A549 (cell line): ENCODE data around the gene MAPK1IP1L. TPM values are rescaled to one million over a fixed set of nuclear protein-coding genes. Genes with fewer than 3 reads are reported as not detected.

Experiments used
- CEBPB ChIP-seq, 2 experiments: fragments of >200 bp in 1 of 2; sonication (Bioruptor Twin) in 1 of 2; formaldehyde crosslinking in 1 of 2; IDR thresholded peaks; 2 replicates each; pipeline ENCODE4 v1.6.1; 2012 to 2016
- CHD4 ChIP-seq: fragments of 200-600 bp; sonication (generic); IDR thresholded peaks from 2 replicates; pipeline ENCODE4 v1.6.1; 2016; ENCODE audit warnings: antibody characterized with exemption, mild to moderate bottlenecking, borderline replicate concordance
- EHMT2 ChIP-seq: fragments of 200-600 bp; sonication (generic); IDR thresholded peaks from 2 replicates; pipeline ENCODE4 v1.6.1; 2016; ENCODE audit warnings: antibody characterized with exemption, low read depth, mild to moderate bottlenecking, moderate library complexity
- EP300 ChIP-seq, 2 experiments: fragments of >200 bp; sonication (Bioruptor Twin); formaldehyde crosslinking; IDR thresholded peaks; 2 replicates in 1 of 2; 3 replicates in 1 of 2; pipeline ENCODE4 v1.6.1; 2016 to 2017
- ESRRA ChIP-seq: fragments of 150-350 bp; IDR thresholded peaks from 2 replicates; pipeline ENCODE4 v1.6.1; 2014; ENCODE audit warnings: mild to moderate bottlenecking, low read length, borderline replicate concordance
- FOSB ChIP-seq: fragments of 250-450 bp; sonication (Bioruptor Pico); IDR thresholded peaks from 2 replicates; pipeline ENCODE4 v1.5.0; 2020; ENCODE audit warnings: mild to moderate bottlenecking, moderate library complexity
- FOSL2 ChIP-seq, 2 experiments: fragments of 450-650 bp in 1 of 2; fragments of >200 bp in 1 of 2; sonication (Bioruptor Twin) in 1 of 2; formaldehyde crosslinking; IDR thresholded peaks; 2 replicates each; pipeline versions ENCODE4 v1.5.0 to v1.6.1; 2016 to 2020; ENCODE audit warnings: mild to moderate bottlenecking in 1 of 2, moderate library complexity in 1 of 2
- HDAC2 ChIP-seq: fragments of 200-600 bp; sonication (generic); IDR thresholded peaks from 2 replicates; pipeline ENCODE4 v1.6.1; 2016
- HEYL ChIP-seq: fragments of 250-450 bp; sonication (Bioruptor Pico); IDR thresholded peaks from 2 replicates; pipeline ENCODE4 v1.8.0; 2021; ENCODE audit warnings: mild to moderate bottlenecking, moderate library complexity
- HOXB13 ChIP-seq: fragments of 250-450 bp; sonication (Bioruptor Pico); IDR thresholded peaks from 2 replicates; pipeline ENCODE4 v1.5.0; 2020; ENCODE audit warnings: low read depth, mild to moderate bottlenecking, moderate library complexity
- KDM1A ChIP-seq: fragments of 200-600 bp; sonication (generic); IDR thresholded peaks from 2 replicates; pipeline ENCODE4 v1.6.1; 2016; ENCODE audit warnings: low read depth, mild to moderate bottlenecking
- MAFK ChIP-seq: fragments of 450-650 bp; IDR thresholded peaks from 2 replicates; pipeline ENCODE4 v1.6.1; 2014; ENCODE audit not compliant: partially characterized antibody
- NFE2L2 ChIP-seq: fragments of 150-350 bp; conservative IDR thresholded peaks from 2 replicates; pipeline ENCODE4 v1.6.1; 2014; ENCODE audit warnings: low read length
- PHF8 ChIP-seq: fragments of 200-600 bp; sonication (generic); IDR thresholded peaks from 2 replicates; pipeline ENCODE4 v1.6.1; 2016; ENCODE audit warnings: low read depth, mild to moderate bottlenecking, antibody characterized with exemption, moderate library complexity, borderline replicate concordance
- POLR2A ChIP-seq: IDR thresholded peaks from 2 replicates; pipeline ENCODE4 v1.6.1; 2012; ENCODE audit warnings: mild to moderate bottlenecking, low read length
- RAD21 ChIP-seq, 2 experiments: fragments of >200 bp in 1 of 2; sonication (Bioruptor Twin) in 1 of 2; formaldehyde crosslinking in 1 of 2; IDR thresholded peaks in 1 of 2; conservative IDR thresholded peaks in 1 of 2; 2 replicates in 1 of 2; 3 replicates in 1 of 2; pipeline ENCODE4 v1.6.1; 2012 to 2018; ENCODE audit warnings: inconsistent platforms in 1 of 2
- RCOR1 ChIP-seq: fragments of 150-350 bp; IDR thresholded peaks from 2 replicates; pipeline ENCODE4 v1.6.1; 2014; ENCODE audit warnings: antibody characterized with exemption, low read length, low read depth
- polyA plus RNA-seq, 4 experiments: library from polyadenylated mRNA; depleted of rRNA in 3 of 4; stranded (reverse); fragments of >200 nt; fragmentation: RNase III in 1 of 4; extraction: RNeasy Plus Mini Kit Qiagen cat#74134 plus additional on column Dnase treatment in 1 of 4; gene quantifications; 2 replicates in 3 of 4; 3 replicates in 1 of 4; pipeline ENCODE4 v1.2.3, GENCODE V29; 2011 to 2017
- TF ChIP-seq, protein P1 (sequence below): IDR thresholded peaks from 2 replicates; pipeline ENCODE4 v1.6.1; 2012; ENCODE audit warnings: low read depth, borderline replicate concordance
- TF ChIP-seq, protein P2 (sequence below): IDR thresholded peaks from 2 replicates; pipeline ENCODE4 v1.6.1; 2012
- TF ChIP-seq, protein P3 (sequence below): IDR thresholded peaks from 2 replicates; pipeline ENCODE4 v1.6.1; 2012
- TF ChIP-seq, protein P4 (sequence below): fragments of >200 bp; sonication (Bioruptor Twin); formaldehyde crosslinking; IDR thresholded peaks from 3 replicates; pipeline ENCODE4 v1.5.1; 2016
- TF ChIP-seq, protein P5 (sequence below): fragments of 200-600 bp; sonication (generic); IDR thresholded peaks from 2 replicates; pipeline ENCODE4 v1.6.1; 2016; ENCODE audit warnings: antibody characterized with exemption, mild to moderate bottlenecking, moderate library complexity

Gene MAPK1IP1L
- polyA plus RNA-seq, 2 of the 4 experiments (the other 2 are of a cell fraction), result 42.9 to 72.3 TPM

DNA sequence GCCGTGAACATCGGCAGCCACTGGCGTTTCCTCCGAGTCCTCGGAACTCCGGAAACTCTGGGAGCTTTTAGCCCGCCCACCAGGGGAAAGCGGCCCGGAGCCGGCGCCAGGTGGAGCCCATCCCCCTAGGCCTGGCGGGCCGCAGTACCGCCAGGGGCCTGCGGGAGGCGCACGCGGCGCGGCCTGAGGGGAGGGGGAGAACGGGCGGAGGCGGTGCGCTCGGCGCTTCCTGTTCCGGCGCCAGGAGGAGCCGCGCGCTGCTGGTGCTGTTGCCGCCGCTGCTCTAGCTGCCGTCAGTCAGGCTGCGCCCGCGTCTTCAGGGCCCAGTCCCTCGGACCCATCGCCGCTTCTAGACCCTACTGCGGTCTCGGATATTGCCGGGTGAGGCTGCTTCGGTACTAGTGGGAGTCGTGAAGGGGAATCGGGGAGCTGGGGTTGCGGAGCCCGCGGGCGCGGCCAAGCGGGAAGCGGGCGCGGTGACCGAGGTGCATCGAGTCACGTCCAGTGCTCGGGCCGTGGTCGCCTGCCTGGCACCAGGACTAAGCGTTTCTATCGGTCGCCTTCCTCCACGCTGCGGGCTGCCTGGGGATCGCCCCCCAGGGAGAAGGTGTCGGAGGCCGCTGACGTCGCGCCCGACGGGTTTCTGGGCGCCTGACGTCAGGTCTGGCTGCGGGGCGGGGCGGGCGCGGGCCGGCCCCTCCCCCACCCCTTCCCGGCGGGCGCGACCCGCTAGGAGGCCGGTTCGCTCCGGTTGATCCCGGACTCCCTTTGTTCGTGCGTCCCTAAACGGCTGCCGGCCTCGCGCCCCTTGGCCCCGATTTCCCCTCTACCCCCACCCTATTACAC, at the start of gene MAPK1IP1L (continued):
- TF ChIP-seq RCOR1, result no peak
- TF ChIP-seq, protein P1, sequence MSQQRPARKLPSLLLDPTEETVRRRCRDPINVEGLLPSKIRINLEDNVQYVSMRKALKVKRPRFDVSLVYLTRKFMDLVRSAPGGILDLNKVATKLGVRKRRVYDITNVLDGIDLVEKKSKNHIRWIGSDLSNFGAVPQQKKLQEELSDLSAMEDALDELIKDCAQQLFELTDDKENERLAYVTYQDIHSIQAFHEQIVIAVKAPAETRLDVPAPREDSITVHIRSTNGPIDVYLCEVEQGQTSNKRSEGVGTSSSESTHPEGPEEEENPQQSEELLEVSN, result 0 out of 2 replicates have a peak, but pooled peaks have one; percentile 74
- TF ChIP-seq, protein P2, sequence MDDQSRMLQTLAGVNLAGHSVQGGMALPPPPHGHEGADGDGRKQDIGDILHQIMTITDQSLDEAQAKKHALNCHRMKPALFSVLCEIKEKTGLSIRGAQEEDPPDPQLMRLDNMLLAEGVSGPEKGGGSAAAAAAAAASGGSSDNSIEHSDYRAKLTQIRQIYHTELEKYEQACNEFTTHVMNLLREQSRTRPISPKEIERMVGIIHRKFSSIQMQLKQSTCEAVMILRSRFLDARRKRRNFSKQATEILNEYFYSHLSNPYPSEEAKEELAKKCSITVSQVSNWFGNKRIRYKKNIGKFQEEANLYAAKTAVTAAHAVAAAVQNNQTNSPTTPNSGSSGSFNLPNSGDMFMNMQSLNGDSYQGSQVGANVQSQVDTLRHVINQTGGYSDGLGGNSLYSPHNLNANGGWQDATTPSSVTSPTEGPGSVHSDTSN, result 0 out of 2 replicates have a peak, but pooled peaks have one; percentile 27
- no peak for TF ChIP-seq EHMT2
- no peak for TF ChIP-seq FOSL2 (IDR thresholded peaks at IDR 0.05)
- TF ChIP-seq FOSL2 (CRISPR knock-in tag; IDR thresholded peaks at IDR 0.05), result no peak
- no peak; the same call in 1 of the 2 replicates for TF ChIP-seq ESRRA
- peak; percentile 96 for TF ChIP-seq PHF8
- no peak for TF ChIP-seq HEYL (CRISPR knock-in tag)
- no peak for TF ChIP-seq CEBPB (IDR thresholded peaks at IDR 0.05)
- TF ChIP-seq HDAC2, result no peak
- TF ChIP-seq MAFK, result no peak
- TF ChIP-seq NFE2L2, result no peak
- TF ChIP-seq, protein P3, sequence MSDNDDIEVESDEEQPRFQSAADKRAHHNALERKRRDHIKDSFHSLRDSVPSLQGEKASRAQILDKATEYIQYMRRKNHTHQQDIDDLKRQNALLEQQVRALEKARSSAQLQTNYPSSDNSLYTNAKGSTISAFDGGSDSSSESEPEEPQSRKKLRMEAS, result peak; percentile 88
- no peak for TF ChIP-seq FOSB (CRISPR knock-in tag)
- peak; percentile 92 for TF ChIP-seq POLR2A
- TF ChIP-seq RAD21 (conservative IDR thresholded peaks at IDR 0.05 in 1 of 2, IDR thresholded peaks at IDR 0.05 in 1 of 2), result peak; percentile 31 to 61; a peak in 4 of 5 replicates
- 0 out of 5 replicates have a peak, but pooled peaks of 1 of the 2 experiments have one; percentile 10 for TF ChIP-seq EP300 (IDR thresholded peaks at IDR 0.05)
- TF ChIP-seq, protein P4, sequence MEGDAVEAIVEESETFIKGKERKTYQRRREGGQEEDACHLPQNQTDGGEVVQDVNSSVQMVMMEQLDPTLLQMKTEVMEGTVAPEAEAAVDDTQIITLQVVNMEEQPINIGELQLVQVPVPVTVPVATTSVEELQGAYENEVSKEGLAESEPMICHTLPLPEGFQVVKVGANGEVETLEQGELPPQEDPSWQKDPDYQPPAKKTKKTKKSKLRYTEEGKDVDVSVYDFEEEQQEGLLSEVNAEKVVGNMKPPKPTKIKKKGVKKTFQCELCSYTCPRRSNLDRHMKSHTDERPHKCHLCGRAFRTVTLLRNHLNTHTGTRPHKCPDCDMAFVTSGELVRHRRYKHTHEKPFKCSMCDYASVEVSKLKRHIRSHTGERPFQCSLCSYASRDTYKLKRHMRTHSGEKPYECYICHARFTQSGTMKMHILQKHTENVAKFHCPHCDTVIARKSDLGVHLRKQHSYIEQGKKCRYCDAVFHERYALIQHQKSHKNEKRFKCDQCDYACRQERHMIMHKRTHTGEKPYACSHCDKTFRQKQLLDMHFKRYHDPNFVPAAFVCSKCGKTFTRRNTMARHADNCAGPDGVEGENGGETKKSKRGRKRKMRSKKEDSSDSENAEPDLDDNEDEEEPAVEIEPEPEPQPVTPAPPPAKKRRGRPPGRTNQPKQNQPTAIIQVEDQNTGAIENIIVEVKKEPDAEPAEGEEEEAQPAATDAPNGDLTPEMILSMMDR, result peak; percentile 88
- TF ChIP-seq CHD4, result no peak
- TF ChIP-seq HOXB13 (CRISPR knock-in tag), result no peak
- TF ChIP-seq, protein P5, sequence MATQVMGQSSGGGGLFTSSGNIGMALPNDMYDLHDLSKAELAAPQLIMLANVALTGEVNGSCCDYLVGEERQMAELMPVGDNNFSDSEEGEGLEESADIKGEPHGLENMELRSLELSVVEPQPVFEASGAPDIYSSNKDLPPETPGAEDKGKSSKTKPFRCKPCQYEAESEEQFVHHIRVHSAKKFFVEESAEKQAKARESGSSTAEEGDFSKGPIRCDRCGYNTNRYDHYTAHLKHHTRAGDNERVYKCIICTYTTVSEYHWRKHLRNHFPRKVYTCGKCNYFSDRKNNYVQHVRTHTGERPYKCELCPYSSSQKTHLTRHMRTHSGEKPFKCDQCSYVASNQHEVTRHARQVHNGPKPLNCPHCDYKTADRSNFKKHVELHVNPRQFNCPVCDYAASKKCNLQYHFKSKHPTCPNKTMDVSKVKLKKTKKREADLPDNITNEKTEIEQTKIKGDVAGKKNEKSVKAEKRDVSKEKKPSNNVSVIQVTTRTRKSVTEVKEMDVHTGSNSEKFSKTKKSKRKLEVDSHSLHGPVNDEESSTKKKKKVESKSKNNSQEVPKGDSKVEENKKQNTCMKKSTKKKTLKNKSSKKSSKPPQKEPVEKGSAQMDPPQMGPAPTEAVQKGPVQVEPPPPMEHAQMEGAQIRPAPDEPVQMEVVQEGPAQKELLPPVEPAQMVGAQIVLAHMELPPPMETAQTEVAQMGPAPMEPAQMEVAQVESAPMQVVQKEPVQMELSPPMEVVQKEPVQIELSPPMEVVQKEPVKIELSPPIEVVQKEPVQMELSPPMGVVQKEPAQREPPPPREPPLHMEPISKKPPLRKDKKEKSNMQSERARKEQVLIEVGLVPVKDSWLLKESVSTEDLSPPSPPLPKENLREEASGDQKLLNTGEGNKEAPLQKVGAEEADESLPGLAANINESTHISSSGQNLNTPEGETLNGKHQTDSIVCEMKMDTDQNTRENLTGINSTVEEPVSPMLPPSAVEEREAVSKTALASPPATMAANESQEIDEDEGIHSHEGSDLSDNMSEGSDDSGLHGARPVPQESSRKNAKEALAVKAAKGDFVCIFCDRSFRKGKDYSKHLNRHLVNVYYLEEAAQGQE, result peak; percentile 9; the same call in 1 of the 2 replicates
- TF ChIP-seq KDM1A, result no peak
